Measurements from ENCODE around the gene TTC19.

GRCh38 chr17:16050844-16051243 is 51.2 kb downstream of the TTC19 start:
- TF ChIP-seq POLR2AphosphoS5 (IDR thresholded peaks at IDR 0.05; ENCODE audit: low read depth, low read length) (no peak), POLR2A (IDR thresholded peaks at IDR 0.05; ENCODE audit: low read depth, low read length) (no peak), TAF1 (IDR thresholded peaks at IDR 0.05; ENCODE audit: low read depth, low read length) (no peak), SPI1 (IDR thresholded peaks at IDR 0.05; ENCODE audit: low read depth, low read length) (no peak)

All from GM12891 (cell line).